ENCODE data around the gene PMFBP1. TPM values are rescaled to one million over a fixed set of nuclear protein-coding genes. Genes with fewer than 3 reads are reported as not detected.

The PMFBP1 gene
- polyA plus RNA-seq, 1 of the 3 experiments (the other 2 are of a cell fraction): 0.16 TPM

DNA sequence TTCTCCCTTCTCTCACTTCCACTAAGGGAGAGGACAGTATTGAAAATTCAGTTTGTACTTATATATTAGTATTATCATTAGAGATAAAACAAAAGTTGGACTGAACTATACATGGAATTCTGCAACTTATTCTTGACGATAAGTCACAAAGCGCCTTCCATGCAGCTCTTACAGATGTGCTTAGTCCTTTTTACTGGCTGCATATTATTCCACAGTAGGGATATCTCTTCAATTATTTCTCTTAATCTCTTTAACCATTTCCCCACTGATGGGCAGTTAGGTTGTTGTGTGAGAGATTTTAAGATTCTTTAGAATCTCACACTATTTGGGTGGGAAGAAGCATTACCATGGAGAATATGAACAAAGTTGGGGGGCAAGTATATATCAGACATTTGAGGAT, 32.0 kb downstream of the PMFBP1 start:
- TF ChIP-seq MEF2A (IDR thresholded peaks at IDR 0.05; ENCODE audit: borderline replicate concordance, low read depth) (no peak), EP300 (IDR thresholded peaks at IDR 0.05; ENCODE audit: borderline replicate concordance in 1 of 2, low read depth in 1 of 2, low read length in 1 of 2) (no peak), RXRA (IDR thresholded peaks at IDR 0.05; ENCODE audit: borderline replicate concordance, low read depth) (no peak), FOXM1 (IDR thresholded peaks at IDR 0.05; ENCODE audit: low read depth) (no peak), NFIC (IDR thresholded peaks at IDR 0.05; ENCODE audit: borderline replicate concordance) (no peak), SMC3 (IDR thresholded peaks at IDR 0.05; ENCODE audit: low read depth, low read length) (no peak), RAD21 (IDR thresholded peaks at IDR 0.05; ENCODE audit: low read length) (no peak), CHD2 (IDR thresholded peaks at IDR 0.05; ENCODE audit: low read length, partially characterized antibody) (no peak), SIN3A (IDR thresholded peaks at IDR 0.05; ENCODE audit: borderline replicate concordance, low read depth, low read length) (no peak), FOXJ3 (CRISPR knock-in tag; IDR thresholded peaks at IDR 0.05) (no peak), GABPA (IDR thresholded peaks at IDR 0.05; ENCODE audit: low read depth) (no peak), EZH2phosphoT487 (IDR thresholded peaks at IDR 0.05; ENCODE audit: borderline replicate concordance, low read depth) (no peak), JUND (IDR thresholded peaks at IDR 0.05) (no peak), TEAD4 (IDR thresholded peaks at IDR 0.05; ENCODE audit: borderline replicate concordance, insufficient read depth) (no peak)
- TF ChIP-seq, protein P1, sequence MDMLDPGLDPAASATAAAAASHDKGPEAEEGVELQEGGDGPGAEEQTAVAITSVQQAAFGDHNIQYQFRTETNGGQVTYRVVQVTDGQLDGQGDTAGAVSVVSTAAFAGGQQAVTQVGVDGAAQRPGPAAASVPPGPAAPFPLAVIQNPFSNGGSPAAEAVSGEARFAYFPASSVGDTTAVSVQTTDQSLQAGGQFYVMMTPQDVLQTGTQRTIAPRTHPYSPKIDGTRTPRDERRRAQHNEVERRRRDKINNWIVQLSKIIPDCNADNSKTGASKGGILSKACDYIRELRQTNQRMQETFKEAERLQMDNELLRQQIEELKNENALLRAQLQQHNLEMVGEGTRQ (IDR thresholded peaks at IDR 0.05; ENCODE audit: borderline replicate concordance, low read depth, low read length): no peak
- TF ChIP-seq, protein P2, sequence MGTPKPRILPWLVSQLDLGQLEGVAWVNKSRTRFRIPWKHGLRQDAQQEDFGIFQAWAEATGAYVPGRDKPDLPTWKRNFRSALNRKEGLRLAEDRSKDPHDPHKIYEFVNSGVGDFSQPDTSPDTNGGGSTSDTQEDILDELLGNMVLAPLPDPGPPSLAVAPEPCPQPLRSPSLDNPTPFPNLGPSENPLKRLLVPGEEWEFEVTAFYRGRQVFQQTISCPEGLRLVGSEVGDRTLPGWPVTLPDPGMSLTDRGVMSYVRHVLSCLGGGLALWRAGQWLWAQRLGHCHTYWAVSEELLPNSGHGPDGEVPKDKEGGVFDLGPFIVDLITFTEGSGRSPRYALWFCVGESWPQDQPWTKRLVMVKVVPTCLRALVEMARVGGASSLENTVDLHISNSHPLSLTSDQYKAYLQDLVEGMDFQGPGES (IDR thresholded peaks at IDR 0.05; ENCODE audit: low read depth, low read length): no peak
- TF ChIP-seq, protein P3, sequence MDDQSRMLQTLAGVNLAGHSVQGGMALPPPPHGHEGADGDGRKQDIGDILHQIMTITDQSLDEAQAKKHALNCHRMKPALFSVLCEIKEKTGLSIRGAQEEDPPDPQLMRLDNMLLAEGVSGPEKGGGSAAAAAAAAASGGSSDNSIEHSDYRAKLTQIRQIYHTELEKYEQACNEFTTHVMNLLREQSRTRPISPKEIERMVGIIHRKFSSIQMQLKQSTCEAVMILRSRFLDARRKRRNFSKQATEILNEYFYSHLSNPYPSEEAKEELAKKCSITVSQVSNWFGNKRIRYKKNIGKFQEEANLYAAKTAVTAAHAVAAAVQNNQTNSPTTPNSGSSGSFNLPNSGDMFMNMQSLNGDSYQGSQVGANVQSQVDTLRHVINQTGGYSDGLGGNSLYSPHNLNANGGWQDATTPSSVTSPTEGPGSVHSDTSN (IDR thresholded peaks at IDR 0.05): no peak
- TF ChIP-seq, protein P4, sequence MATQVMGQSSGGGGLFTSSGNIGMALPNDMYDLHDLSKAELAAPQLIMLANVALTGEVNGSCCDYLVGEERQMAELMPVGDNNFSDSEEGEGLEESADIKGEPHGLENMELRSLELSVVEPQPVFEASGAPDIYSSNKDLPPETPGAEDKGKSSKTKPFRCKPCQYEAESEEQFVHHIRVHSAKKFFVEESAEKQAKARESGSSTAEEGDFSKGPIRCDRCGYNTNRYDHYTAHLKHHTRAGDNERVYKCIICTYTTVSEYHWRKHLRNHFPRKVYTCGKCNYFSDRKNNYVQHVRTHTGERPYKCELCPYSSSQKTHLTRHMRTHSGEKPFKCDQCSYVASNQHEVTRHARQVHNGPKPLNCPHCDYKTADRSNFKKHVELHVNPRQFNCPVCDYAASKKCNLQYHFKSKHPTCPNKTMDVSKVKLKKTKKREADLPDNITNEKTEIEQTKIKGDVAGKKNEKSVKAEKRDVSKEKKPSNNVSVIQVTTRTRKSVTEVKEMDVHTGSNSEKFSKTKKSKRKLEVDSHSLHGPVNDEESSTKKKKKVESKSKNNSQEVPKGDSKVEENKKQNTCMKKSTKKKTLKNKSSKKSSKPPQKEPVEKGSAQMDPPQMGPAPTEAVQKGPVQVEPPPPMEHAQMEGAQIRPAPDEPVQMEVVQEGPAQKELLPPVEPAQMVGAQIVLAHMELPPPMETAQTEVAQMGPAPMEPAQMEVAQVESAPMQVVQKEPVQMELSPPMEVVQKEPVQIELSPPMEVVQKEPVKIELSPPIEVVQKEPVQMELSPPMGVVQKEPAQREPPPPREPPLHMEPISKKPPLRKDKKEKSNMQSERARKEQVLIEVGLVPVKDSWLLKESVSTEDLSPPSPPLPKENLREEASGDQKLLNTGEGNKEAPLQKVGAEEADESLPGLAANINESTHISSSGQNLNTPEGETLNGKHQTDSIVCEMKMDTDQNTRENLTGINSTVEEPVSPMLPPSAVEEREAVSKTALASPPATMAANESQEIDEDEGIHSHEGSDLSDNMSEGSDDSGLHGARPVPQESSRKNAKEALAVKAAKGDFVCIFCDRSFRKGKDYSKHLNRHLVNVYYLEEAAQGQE (IDR thresholded peaks at IDR 0.05; ENCODE audit: low read depth, low read length): no peak
- TF ChIP-seq, protein P5, sequence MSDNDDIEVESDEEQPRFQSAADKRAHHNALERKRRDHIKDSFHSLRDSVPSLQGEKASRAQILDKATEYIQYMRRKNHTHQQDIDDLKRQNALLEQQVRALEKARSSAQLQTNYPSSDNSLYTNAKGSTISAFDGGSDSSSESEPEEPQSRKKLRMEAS (IDR thresholded peaks at IDR 0.05; ENCODE audit: low read depth): no peak
- TF ChIP-seq, protein P6, sequence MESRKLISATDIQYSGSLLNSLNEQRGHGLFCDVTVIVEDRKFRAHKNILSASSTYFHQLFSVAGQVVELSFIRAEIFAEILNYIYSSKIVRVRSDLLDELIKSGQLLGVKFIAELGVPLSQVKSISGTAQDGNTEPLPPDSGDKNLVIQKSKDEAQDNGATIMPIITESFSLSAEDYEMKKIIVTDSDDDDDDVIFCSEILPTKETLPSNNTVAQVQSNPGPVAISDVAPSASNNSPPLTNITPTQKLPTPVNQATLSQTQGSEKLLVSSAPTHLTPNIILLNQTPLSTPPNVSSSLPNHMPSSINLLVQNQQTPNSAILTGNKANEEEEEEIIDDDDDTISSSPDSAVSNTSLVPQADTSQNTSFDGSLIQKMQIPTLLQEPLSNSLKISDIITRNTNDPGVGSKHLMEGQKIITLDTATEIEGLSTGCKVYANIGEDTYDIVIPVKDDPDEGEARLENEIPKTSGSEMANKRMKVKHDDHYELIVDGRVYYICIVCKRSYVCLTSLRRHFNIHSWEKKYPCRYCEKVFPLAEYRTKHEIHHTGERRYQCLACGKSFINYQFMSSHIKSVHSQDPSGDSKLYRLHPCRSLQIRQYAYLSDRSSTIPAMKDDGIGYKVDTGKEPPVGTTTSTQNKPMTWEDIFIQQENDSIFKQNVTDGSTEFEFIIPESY (IDR thresholded peaks at IDR 0.05; ENCODE audit: borderline replicate concordance, low read depth): no peak
- Histone ChIP-seq H3F3A (replicated peaks; ENCODE audit: insufficient read depth) (no peaks in the 10 kb centered on the region), H3K4me2 (no peak overlapping the region), H3K4me3 (ENCODE audit: low read depth in 2 of 2, low read length in 1 of 2) (no peak overlapping the region), H3K36me3 (replicated peaks in 1 of 2; ENCODE audit: control insufficient read depth in 1 of 2, insufficient read depth in 2 of 2, low read length in 1 of 2) (no peaks in the 10 kb centered on the region), H4K20me1 (ENCODE audit: insufficient read depth) (no peaks in the 10 kb centered on the region), H3K9me2 (no peaks in the 10 kb centered on the region), H3K27me3 (ENCODE audit: insufficient read depth) (no peaks in the 10 kb centered on the region), H3K9me3 (no peaks in the 10 kb centered on the region), H3K27ac (ENCODE audit: low read depth in 2 of 2, low read length in 1 of 2) (no peak overlapping the region), H2AFZ (ENCODE audit: low read depth) (no peak overlapping the region), H3K79me2 (ENCODE audit: insufficient read depth) (no peaks in the 10 kb centered on the region), H3K4me1 (ENCODE audit: control insufficient read depth in 1 of 2, insufficient read depth in 2 of 2, low read depth in 1 of 2, low read length in 1 of 2) (no peaks in the 10 kb centered on the region), H3K9ac (no peak overlapping the region)
- WGBS (ENCODE audit: low lambda C conversion rate): 91% methylated on average over 2 of the region's 2 CpGs
- ChIA-PET POLR2A (no interaction called here), CTCF (interaction anchor here (0.9 to 3.4 kb wide), 2 partner anchors 15 to 56 kb away, joined by 3 to 15 read pairs; no protein-coding TSS in a partner anchor)
- no peak for DNase-seq
